ENCODE results near the gene IPPK.
"Not testable (repeated sequence)": the region's sequence is repeated elsewhere in the genome, so short reads cannot be mapped to it uniquely, and the experiment has no call there.

Gene IPPK

DNA sequence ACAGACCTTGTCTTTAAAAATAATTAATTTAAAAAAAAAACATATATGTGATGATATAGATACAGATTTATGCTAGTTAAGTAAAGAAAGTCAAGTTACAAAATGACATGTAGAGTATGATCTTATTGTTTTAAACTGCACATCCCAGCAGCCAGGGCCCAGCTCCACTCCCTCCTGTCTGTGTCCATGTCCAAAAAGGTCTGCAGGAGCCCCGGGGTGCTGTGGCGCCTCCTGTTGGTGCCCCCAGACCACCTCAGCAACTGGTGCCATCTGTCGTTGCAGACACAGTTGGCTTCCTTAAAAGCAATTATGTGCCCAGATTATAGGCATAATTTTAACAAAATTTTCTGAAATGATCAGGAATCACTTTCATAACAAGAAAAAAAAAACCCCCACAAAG lies 33.3 kb downstream of the IPPK start:
- no peak for DNase-seq

DNA sequence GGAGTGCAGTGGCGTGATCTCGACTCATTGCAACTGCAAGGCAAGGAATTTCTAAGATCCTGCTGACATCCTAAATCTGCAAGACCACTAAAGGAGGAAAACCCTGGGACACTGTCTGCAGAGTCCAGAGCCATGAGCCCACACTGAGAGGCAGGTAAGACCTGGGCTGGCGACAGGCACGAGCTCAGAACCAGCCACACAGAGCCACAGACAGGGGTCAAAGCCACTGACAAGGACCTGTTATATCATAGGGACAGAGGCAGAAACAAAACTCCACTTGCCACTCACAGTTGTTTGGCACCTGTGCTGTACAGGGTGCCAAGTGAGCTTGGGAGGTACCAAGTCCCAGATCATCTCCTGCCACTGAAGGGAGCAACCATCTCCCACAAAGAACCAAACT lies 34.2 kb downstream of the IPPK start:
- DNase-seq, result no peak

DNA sequence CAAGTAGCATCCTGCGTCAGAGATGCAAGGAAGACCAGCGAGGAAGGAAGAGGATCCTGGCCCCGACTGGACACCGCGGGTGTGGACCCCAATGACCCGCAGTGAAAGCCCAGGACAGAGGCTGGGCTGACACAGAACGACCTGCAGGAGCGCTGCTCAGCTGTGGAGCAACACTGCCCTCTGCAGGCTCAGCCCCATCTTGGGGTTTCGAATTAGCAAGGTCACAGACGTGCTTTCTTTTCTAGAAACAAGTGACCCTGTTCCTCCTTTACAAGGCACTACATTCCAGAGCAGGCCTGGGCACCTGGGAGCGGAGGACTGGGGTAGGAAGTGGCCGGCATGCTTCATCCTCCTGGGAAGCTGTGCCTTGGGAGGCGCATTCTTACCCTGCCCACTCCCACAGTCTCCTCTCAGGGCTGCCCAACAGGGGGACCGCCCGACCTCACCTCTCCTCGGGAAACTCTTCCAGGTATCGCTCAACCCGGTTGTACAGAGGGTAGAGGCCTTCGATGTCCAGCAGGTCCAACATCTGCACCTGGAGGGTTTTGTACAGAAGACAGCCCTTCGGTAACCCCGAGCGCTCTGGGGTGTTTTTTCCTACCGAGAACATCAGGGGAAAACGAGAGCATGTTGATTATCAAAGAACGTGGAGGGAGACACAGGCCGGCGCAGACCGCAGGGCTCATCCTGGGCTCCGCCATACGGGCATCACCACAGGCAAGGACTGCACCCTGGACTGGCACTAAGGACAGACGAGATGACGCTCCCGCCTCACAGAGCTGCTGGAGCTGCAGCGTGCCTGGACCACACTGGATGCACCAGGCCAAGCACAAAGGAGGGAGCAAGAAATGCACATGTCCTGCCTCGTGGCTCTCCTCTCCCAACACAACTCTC lies 35.0 kb downstream of the IPPK start:
- DNase-seq, result peak; percentile 85

DNA sequence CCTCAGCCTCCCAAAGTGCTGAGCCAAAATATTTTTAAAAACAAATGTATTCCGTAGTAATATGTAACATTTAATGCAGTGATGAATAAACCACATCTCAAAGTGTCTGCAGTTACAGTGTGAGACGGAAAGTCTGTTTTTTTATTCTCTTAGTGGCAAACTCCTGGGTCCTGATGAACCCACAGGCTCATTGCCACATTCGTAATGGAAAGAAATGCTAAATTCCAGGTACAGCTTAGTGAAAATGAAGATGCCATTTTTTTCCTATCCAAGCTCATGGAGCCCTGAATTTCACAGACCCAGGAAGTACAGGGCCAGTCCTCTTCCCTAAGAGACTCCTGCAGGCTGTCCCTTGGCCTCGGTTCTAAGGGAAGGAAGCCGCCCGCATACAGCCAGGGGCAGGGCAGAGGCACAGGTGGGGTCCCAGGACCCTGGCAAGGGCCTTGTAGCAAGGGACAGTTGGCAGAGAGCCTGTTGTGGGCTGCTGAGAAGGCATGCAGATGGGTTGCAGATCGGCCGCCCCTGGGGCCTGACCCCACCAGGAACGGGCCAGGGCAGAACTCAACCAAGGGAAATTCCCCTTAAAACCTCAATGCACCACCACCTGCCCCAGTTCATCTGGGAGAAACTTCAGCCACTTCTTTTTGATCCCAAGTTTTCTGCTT lies 36.2 kb downstream of the IPPK start:
- DNase-seq, result no peak

DNA sequence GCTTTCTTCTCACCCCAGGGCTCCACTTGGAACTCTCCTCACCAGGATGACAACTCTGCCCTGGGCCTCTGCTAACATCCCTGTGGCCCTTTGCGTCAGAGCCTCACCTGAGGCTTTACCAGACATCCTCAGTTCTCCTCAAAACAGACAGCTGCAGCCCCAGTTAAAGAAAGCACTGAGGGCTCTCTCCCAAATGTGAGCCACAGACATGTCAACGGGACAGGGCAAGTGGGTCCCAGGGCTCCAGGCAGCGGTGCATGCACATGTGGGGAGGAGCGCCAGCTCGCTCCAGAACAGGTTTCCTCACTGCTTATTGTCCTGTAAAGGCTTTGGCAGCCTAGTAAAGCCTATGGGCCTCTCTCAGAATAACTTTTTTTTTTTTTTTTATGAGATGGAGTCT lies 37.3 kb downstream of the IPPK start:
- DNase-seq, result no peak

DNA sequence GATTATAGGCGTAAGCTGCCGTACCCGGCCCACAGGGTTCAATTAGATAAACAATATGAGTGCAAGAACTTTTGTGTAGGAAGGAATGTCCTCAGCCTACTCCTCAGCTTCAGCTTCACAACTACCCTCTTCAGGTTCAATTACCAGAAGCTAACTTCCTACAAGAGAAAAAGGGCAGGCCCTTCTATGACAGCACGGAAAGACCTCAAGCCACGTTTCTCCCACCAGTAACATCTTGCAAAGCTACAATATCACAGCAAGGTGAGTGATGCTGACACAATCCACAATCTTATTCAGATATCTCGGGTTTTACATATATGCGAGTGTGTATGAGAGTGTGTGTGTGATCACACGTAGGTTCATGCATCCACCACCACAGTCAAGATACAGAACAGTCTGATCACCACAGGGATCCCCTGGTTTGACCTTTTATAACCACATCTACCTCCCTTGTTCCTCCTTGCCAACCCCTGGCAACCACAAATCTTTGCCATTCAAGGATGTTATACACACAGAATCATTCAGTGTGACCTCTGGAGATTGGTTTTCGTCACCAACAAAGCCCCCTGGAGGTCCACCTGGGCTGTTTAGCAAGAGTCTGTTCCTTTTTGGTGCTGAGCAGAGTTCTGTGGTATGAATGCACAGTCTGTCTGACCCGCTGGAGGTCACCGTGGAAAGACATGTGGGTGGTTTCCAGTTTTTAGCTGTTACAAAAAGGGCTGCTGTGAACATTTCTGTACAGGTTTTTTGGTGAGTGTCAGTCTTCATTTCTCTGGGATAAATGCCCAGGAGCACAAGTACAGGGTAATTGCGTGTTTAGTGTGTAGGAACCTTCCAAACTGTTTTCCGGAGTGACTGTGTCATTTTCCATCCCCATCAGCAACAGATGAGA lies 38.2 kb downstream of the IPPK start:
- no peak for DNase-seq

DNA sequence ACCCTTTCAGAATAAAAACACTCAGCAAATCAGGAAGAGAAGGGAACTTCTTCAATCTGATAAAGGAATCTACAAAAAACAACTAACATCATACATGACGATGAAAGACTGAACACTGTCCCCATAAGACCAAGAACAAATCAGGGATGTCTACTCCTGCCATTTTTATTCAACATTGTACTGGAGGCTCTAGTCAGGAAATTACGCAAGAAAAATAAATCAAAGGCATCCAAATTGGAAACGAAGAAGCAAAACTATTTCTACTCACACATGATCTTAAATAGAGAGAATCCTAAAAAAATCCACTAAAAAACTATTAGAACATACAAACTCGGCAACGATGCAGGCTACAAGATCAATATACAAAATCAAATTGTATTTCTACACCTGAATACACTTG lies 42.3 kb downstream of the IPPK start:
- no peak for DNase-seq

DNA sequence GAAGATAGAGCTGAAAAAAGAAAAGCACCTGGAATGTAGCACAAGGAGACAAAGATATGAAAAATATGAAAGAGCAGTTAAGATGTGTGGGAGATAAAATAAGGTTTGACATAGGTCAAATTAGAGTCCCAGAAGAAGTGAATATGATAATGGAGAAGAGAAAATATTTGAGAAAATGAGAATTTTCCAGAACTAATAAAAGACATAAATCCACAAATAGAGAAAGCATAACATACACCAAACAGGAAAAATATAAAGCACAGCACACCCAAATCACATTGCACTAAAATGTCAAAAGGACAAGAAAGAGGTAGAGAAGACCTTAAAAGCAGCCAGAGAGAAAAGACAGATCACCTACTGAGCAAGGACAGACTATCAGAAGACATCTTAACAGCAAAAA lies 43.4 kb downstream of the IPPK start:
- DNase-seq, result no peak

DNA sequence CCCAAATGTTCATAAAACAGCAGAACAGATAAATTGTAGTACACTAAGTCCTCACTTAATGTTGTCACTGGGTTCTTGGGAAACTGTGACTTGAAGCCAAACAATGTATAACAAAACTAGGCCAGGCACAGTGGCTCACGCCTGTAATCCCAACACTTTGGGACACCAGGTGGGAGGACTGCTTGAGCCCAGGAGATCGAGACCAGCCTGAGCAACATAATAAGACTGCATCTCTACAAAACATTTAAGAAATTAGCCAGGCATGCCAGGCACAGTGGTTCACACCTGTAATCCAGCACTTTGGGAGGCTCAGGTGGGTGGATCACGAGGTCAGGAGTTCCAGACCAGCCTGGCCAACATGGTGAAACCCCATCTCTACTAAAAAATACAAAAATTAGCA lies 46.0 kb downstream of the IPPK start:
- DNase-seq, result not testable (repeated sequence)

DNA sequence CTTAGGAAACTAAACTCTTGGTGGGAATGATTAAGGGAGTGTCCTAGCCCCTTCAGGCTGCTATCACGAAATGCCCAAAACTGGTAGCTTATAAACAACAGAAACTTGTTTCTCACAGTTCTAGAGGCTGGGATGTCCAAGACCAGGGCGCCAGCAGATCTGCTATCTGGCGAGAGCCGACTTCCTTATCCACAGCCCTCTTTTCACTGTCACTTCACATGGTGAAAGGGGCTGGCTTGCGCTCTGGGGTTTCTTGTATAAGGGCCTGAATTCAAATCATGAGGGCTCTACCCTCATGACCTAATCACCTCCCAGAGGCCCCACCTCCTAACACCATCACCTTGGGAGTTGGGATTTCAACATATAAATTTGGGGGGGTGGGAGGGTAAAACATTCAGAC lies 49.1 kb downstream of the IPPK start:
- DNase-seq, result no peak

DNA sequence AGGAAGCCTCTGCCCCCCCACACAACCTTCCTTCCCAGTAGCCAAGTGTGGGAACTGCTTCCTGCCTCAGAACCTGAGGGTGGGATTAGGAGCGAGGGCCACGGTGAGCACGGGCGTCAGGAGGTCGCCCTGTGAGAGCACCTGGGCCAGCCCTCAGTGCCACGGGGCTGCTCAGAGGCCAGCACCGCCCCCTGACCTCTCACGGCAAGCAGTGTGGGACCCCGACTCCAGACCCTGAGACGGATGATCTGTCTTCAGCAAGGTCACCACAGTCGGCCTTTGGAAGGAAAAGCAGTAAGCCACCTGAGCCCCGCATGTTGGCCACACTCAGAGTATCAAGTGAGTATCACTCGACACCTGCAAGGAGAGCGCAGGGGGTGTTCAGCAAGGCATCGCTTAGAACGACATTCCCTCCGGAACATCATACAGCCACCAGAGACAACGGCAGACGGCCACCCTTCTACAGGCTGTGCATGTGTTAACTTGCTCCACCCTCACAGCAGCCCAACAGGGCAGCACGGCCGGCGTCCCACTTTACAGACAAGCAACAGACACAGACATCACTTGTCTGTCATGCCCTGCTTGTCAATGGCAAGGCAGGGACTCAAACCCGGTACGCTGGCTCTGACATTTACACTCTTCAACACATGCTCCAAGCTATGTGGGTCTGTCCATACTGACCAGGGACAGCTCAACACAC lies 50.2 kb downstream of the IPPK start:
- no peak for DNase-seq

DNA sequence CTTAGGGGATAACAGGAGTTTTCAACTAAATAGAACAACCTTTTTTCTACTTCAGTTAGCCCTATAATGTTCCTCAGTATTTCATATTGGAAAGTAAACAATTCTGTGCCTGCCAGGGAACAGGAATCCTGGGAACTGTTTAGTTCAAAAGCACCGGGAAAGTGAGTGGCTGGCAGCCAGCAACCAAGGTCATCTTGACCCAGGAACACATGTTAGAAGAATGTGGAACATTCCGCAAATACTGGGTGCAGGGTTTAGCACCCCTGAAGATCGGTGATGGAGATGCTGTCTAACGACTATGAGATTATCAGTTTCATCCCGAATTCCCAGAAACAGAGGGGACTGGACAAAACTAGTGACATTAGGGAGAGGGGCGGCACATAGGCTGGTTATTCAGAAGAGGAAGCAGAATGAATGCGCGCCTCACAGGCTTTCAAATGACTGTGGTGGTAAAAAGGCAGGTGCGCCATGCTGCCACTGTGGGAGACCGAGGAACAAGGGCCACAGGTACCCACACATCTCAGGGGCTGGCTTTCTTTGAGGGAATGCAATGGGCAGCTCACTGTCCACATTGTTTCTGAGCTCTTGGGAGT lies 51.2 kb downstream of the IPPK start:
- no peak for DNase-seq

DNA sequence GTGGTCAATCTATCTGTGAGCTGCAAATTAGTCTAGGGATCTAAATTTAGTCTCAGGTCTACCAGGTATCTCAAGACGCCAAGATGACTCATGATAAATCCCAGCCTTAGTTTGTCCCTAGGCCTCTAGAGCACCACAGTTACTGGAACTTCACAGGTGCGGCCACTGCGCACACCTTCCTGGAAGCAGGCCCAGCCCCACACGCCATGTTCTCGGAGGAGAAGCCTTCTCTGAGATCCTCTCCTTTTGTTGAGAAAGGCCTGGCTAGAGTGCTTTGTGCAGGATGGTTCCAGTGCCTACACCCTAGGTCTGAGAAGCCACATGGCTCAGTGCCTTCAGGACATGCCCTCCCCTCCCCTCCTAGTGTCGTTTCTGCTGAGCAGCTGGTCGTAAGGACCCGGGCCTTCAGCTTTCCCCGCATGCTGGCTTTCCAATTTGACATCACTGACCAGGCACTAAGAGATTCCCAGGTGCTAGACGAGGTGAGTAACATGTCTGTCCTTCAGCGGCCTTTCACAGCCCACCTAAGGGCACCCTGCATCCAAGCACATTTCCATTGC lies 51.9 kb downstream of the IPPK start:
- no peak for DNase-seq

DNA sequence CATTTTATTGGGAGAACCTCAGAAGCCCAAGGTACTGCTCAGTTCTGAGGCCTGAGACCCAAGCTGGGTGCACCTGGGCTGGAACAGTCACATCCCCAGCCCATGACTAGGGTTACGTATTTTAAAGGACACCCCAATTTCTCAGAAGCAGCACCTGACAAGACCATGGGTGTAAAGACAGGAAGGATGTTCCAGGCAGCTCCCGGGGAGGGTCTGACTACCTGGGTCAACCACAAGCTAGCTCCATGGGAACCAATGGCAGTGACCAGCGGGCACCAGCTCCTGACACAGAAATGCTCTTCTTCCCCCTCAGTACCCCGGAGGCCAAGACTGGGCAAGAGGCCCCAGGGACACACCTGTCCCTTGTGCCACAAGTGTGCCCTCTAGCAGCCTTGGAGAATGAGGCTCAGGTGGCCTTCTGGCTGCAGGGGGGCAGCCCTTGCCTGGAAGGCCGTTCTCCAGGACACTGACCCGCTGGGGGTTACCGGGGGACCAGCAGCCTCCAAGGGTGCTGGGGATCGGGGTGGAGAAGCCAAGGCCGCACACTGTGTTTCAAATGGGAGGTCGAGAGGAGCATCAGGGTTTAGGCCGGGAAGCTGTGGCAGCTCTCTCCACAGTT lies 52.6 kb downstream of the IPPK start:
- DNase-seq, result no peak

DNA sequence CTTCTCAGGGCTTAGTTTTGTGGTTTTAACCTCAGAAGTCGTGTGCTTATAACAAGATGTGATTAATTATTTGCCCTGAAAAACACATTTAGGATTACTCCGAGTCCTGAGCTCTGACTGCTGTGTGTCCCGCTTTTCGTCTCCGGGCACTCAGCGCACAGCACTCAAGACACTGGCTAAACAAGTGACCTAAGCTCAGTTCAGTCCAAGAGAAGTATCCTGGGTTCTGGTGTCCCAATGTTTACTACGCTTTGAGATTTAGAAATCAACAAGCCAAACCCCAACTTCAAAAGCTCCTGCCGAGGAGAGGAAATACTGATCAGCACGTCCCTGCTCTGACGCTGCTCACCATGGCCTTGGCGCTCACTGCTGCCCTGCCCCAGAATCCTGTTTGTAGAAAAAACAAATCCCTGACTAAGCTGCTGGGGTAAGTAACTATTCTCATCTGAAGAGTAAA lies 53.2 kb downstream of the IPPK start:
- DNase-seq, result no peak

DNA sequence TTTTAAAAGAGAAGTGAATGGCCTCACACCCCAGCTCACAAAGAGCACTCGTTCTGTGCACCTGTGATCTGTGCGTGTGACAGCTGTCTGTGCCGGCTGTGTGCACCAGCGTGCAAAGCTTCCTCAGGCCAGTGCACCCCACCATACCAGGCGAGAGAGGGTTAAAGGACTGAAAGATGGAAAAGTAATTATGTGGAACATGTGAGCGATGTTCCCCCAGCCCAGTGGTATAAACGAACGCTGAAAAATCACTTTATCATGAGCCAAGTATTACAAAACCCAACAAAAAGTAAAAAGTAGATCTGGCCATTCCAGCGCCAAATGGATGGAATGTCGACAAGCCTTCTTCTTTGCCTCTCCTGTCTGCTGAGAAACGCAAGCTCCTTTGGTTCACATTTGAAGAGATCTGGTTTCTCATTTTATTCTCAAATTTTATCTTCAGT lies 53.7 kb downstream of the IPPK start:
- DNase-seq, result no peak

DNA sequence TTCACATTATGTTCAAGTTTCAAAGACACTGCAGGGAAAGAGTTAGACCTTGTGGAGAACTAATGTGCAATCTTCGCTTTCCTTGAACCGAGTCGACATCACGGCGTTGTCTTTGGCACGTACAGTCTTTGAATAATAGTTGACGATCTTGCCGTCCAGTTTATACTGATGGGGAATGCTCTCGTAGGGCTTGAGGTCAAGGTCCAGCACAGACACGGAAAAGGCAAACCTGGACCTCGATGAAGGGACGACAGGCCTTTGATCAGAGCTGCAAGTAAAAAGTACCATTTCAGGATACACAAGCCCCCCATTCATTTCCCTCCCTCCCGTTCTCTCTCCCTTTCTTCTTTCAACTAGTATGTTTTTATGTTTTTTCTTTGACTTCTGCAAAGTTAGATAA lies 54.1 kb downstream of the IPPK start:
- DNase-seq, result no peak

DNA sequence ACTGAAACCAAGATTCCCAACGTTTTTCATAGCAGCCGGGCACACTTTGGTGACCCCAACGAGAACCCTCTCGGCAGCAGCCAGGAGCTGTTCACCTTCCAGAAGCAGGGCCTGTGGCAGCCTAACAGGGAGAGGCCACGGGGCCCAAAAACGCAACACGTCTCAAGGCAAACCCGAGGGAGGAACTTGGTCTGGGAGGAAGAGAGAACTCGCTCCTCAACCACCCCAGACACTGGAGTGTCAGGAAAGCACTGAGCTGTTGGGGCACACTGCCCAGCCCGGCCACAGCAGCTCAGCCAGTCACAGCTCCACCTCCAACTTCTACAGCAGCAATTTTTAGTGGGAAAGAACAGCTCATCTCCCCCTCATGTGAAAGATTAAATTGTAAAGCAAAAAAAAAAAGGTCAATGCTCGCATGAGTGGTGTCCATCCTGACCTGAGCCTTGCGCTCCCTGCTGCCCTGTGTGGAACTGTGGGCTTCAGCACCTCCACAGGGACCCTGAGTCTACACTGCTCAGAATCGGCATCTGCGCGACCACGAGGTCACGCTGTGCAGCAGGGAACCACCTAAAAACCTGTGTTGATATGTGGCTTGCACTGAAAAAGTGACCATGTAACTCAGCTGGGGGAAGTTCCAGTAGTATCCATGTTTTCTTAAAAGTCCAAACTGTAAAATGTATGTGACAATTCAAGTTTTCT lies 55.0 kb downstream of the IPPK start:
- DNase-seq, result no peak

DNA sequence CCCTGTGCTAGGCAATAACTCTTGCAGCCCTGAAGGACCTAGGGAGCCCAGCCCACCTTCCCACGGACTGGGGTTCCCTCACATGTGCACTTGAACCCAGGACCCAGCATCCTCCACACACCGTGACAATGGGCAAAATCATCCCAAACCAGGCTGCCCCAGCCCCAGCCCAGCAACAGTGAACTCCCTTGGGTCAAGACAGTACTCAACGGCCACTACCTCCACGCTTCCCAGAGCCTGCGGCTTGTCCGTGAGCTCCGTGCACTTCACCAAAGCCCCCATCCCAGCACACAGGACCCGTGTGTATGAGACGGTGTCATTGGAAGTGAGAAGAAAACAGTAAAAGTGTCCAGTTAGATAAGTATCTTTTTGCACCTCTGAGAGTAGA lies 55.8 kb downstream of the IPPK start:
- no peak for DNase-seq

DNA sequence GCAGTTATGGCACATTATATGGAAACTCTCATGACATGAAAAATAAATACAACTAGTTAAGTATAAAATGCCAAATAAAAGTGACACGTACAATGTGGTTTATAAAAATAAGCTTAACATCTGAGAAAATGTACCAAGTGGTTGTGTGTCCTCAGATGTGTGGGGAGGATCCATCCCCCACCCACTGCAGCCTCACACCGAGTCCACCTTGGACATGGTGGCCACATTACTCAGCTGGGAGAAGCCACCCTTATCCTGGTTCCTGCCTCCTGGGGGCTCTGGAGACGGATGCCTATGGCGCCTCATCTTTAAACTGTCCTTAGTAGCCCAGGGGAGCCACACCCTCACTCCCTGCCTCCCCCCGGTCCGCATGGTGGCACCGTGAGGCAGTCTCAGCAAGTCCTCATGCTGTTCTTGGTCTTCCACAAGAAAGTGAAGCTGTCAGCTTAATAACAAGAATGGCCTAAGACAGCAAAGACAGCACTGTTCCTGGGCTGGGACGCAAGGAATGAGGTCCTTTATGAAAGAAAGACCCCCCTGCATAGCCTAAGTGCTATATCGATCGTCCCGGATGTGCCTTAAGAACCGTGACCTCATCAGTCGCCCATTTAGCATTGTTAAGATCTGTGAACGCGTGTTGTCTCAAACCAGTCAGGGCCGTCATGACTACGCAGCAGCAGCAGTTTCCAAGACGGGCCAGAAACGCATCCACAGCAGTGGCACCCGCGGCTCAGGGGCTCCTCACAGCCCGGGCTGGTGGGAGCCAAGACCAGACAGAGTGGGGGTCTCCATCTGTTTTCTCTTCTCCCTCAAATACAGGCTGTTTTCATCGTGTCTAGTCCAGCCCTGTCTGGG lies 56.4 kb downstream of the IPPK start:
- no peak for DNase-seq

Measured in hematopoietic multipotent progenitor cell treated with erythropoietin and hydrocortisone succinate and interleukin-3 and kit ligand, for 6 days (in vitro differentiated cells).